ENCODE data around the gene ECHDC1. TPM values are rescaled to one million over a fixed set of nuclear protein-coding genes. Genes with fewer than 3 reads are reported as not detected.
A peak's percentile ranks its signal among the peaks of the same experiment; 100 is the strongest.
"Not testable (repeated sequence)": the region's sequence is repeated elsewhere in the genome, so short reads cannot be mapped to it uniquely, and the experiment has no call there.

The ECHDC1 gene, protein sequence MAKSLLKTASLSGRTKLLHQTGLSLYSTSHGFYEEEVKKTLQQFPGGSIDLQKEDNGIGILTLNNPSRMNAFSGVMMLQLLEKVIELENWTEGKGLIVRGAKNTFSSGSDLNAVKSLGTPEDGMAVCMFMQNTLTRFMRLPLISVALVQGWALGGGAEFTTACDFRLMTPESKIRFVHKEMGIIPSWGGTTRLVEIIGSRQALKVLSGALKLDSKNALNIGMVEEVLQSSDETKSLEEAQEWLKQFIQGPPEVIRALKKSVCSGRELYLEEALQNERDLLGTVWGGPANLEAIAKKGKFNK
- 32.8 TPM for total RNA-seq

DNA sequence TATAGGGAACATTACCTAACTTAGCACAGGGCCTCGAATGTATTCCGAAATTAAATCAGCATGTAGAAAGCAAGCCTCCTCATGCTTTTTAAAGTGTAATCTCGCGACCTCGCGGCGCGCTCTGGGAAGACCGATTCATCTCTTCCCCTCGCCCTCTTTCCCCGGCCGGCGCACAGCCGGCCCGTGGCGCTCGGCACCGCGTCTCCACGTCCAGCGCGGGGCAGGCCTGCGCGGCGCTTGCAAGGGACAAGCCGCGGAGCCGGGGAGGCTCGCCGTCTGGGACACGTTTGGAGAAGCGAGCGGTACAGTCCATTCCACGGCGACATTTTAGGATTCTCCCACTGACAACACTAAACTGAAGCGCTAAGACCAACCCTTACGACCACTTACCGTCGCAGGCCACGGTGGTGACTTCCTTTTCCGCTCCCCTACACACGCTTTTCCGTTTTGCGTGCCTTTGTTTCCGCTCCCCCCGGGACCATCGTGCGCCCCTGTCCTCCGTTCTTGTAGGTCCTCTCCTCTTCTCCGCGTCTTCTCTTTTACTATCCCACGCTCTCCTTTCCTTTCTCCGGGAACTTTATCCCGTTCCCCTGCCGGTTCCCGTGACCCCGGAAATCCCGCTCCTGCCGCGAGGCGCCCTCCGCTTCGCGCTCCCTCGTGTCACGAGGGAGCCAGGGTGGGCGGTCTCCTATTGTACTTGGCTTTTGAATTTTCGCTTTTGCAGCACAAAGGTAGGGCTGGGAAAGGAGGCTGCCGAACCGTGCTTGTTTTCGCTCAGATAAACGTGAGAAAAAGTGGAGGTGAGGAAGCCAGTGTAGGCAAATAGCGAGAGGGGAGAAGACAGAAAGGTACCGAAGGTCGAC is at the start of gene ECHDC1:
Gene ECHDC1 (minus strand): TSS at position 664 of the 863 bp plus-strand sequence. CDS start 12,581 bp downstream, outside the sequence.
- ATAC-seq, result peak; percentile 74

DNA sequence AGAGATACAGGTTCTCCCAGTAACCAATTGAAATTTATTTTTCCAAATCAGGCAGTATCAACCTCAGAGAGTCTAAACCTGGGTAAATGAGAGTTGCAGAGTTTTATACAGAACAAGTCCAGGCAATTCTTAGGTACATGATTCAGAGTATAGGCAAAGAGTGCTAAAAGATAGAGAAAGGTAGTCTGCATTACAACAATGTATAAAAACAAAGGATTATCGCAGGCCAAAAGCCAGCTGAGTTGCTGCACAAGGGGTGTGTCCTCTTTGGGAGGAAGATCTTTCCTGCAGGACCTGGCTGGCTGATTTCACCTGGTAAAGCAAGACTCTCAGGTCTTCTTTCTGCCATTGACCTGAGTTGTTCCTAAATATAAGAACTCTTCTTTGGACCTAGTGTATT is 48.9 kb upstream of the ECHDC1 start:
- ATAC-seq, result peak; percentile 95

GRCh38 chr6:127391094-127391953 is 47.9 kb upstream of the ECHDC1 start:
- ATAC-seq, result no peak

DNA sequence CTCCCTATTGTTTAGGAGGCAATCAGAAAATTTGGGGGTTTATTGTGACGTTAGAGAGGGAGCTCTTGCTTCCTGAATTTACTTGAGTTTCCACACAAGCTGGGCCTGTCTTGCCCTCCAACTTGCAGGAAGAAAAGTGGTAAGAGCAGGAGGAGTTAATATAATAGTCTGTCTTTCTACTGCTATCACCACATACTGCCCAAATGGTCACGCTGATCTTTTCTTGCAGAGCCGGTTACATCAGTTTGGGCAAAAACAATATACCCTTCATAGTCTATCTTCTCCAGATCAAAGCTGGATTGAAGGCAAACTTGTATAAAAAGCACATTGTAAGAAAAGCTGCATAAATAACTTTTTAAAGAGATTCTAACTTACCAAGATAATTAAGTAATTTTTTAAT is 46.3 kb upstream of the ECHDC1 start:
- ATAC-seq, result no peak

DNA sequence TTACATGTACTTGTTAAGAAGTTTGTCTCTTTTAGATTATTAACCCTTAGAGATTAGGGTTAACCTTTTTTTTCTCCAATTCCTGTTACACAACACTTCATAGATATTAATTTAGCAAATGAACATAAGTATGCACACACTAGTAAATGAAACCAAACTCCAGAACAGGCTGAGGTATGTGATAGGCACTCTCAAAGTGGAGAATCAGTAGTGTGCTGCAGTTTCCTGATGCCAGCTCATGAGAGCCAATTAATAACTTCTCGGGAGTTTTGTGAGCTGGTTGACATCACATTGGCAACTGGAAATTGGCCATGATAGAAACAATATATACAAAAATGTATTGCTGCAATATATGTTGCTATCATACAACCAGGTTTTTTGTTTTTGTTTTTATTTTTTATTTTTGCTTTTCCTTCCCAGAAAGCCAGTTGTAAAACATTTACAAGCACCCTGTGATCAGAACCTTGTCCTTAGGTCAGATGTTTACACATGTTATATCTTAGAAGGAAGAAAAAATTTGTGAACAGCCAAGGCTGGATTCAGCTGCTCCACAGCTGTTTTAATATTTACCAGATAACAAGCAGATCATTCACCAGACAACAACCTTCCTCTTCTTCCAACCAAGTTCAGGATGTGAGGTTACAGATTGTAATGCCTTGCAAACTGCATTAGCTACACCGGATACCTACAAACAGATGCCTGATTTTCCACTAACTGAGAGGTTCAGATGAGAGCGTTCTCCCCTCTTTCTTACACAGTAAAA is 42.4 kb upstream of the ECHDC1 start:
- no peak for ATAC-seq

GRCh38 chr6:127384848-127385247 is 41.4 kb upstream of the ECHDC1 start:
- not testable (repeated sequence) for ATAC-seq

- no peak for ATAC-seq
Observed at GRCh38 chr6:127383988-127384387, 40.6 kb upstream of the ECHDC1 start.

- no peak for ATAC-seq
Observed at GRCh38 chr6:127382413-127382812, 39.0 kb upstream of the ECHDC1 start.

- ATAC-seq, result no peak
Observed at GRCh38 chr6:127381384-127381783, 38.0 kb upstream of the ECHDC1 start.

- no peak for ATAC-seq
Observed at GRCh38 chr6:127376685-127377084, 33.3 kb upstream of the ECHDC1 start.

- no peak for ATAC-seq
Observed at GRCh38 chr6:127367023-127367375, 23.6 kb upstream of the ECHDC1 start.

- ATAC-seq, result peak; percentile 99
Observed at GRCh38 chr6:127366282-127367022, 23.0 kb upstream of the ECHDC1 start.

DNA sequence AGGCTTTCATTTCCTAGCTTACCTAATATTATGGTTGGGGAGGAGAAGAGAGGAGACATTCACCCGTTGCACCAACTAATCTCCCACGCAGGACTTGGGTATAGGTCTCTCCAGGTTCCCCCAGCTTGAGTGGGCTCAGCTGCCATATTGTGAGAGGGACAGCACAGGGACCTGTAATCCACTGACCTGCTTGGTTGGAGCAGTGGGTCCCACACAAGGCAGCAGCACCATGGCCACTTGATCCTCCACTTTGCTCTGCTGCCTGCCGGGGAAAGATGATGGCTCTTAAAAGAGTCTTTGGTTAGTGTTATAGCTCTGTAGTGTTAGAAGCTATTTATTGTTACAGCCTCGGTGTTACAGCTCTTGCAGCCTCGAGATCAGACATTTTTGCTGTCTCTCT is 22.5 kb upstream of the ECHDC1 start:
- ATAC-seq, result no peak

GRCh38 chr6:127352524-127352923 is 9.1 kb upstream of the ECHDC1 start:
- ATAC-seq, result no peak

GRCh38 chr6:127349980-127350379 is 6.6 kb upstream of the ECHDC1 start:
- ATAC-seq, result no peak

GRCh38 chr6:127348028-127348661 is 4.7 kb upstream of the ECHDC1 start:
- no peak for ATAC-seq

DNA sequence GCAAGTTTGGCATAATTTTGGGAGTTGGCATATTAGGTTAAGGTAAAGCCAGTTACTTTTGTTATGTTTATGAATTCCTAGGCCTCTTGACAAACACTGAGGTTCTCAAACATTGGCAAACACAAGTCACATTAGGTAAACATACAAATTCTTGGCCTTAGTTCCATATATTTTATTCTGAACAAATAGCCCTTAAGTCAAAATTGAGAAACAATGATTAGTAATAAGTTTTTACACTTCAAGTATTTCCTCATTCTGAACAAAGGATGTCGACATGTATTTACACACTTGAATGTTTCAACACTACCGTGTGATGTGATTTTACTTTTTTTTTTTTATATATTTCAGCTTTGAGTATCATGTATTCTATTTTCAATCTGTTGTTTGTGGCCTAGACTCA is 3.8 kb upstream of the ECHDC1 start:
- ATAC-seq, result peak; percentile 68

- ATAC-seq, result no peak
Observed at GRCh38 chr6:127345521-127345920, 2.1 kb upstream of the ECHDC1 start.

DNA sequence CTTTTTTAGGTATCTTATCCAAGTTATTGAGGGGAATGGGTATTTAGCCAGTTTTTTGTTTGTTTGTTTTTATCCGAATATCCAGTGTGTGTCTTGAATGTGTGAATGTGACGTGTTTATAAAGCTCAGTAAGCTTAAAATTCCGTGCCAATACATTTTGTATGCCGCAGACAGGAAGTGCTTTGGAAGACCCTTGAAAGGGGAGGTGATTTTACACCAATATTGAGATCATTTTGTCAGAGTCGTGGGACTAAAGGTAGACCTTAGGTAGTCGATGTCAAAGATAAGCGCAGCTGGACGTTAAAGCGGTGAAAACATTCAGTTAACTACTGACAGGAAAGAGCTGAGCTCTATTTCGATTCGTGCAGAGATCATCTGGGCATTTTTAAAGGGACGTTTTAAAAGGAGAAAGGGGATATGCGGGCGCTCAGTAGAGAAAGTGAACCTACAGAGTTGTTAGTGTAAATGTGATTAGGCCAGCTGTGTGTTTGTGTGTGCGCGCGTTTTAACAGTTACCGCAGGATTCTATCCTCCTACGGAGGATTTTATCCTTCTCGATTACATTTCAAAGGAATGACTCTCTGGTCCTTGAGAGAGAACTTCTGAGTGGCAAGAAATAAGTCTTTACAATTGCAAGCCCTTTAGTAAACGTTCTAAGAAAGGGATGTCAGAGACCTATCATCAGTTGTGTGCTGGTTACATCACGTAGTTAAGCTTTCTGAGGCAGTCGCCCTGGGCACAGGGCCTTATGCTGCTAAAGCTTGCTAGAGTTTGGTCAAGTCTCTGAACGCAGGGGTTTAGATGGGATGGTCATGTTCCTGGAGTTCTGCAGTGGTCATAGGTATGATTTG is 625 bp upstream of the ECHDC1 start:
- ATAC-seq, result no peak

All from esophagus mucosa (tissue), 1 donor.